HCT116 (cell line): ENCODE data around the gene CSNK1G2. TPM values are rescaled to one million over a fixed set of nuclear protein-coding genes. Genes with fewer than 3 reads are reported as not detected.

Source experiments
- ATAC-seq: fragments of 200-7000 bp; cut with Tn5 transposase; 2 replicates; pipeline ENCODE4 v1.9.1; 2020; ENCODE audit warnings: mild to moderate bottlenecking, moderate library complexity
- BruUV-seq: library from RNA; stranded (reverse); fragments of 400-500 nt; replicated peaks from 2 replicates; lab custom pipeline; 2021; lab: Mats Ljungman, UMichigan
- CTCF ChIA-PET: fragments of 300-600 bp; sonication (Branson Sonifier 250); formaldehyde crosslinking; loops from one replicate; lab custom pipeline; 2021; ENCODE audit warnings: antibody characterized with exemption; lab: Charles Lee
- POLR2A ChIA-PET: fragments of 300-600, 350-600 bp; sonication (Branson Sonifier 250); formaldehyde crosslinking; loops from one replicate; lab custom pipeline; 2021; ENCODE audit warnings: antibody characterized with exemption; lab: Charles Lee
- RAD21 ChIA-PET, 2 experiments: fragments of 300-600 bp; sonication (Branson Sonifier 250); formaldehyde crosslinking; loops; one replicate each; lab custom pipeline; 2023; ENCODE audit warnings: low total read pairs in 2 of 2; ENCODE audit not compliant: uncharacterized antibody in 2 of 2, unreplicated experiment in 2 of 2, low non-redundant PET in 1 of 2; lab: Charles Lee
- DNase-seq: peaks from one replicate; pipeline ENCODE4 v3.0.0-alpha.2; 2010; ENCODE audit warnings: low read depth, low spot score
- H2AFZ ChIP-seq: fragments of 200-600 bp; shearing (Covaris generic), sonication (generic); 2 replicates; pipeline ENCODE4 v1.6.1; 2017; ENCODE audit warnings: low read depth, mixed run types, mixed read lengths, antibody characterized with exemption, low read length; ENCODE audit not compliant: poor library complexity, severe bottlenecking
- H3K27ac ChIP-seq: 2 replicates; pipeline ENCODE4 v1.5.1; 2012; ENCODE audit warnings: low read depth, low read length
- H3K27me3 ChIP-seq: fragments of 200-600 bp; sonication (generic); 2 replicates; pipeline ENCODE4 v1.6.1; 2016; ENCODE audit warnings: mixed run types, low read length, mixed read lengths; ENCODE audit not compliant: insufficient read depth
- H3K36me3 ChIP-seq, 2 experiments: fragments of 200-500 bp in 1 of 2; fragments of 200-600 bp in 1 of 2; sonication (Bioruptor generic) in 1 of 2; sonication (generic) in 1 of 2; 2 replicates each; pipeline versions ENCODE4 v1.5.1 to v1.6.1; 2014 to 2016; ENCODE audit warnings: low read length in 2 of 2, inconsistent platforms in 1 of 2, mixed read lengths in 1 of 2, mixed run types in 1 of 2; ENCODE audit not compliant: insufficient read depth in 2 of 2, control insufficient read depth in 1 of 2
- H3K4me1 ChIP-seq, 2 experiments: fragments of 200-600 bp in 1 of 2; sonication (generic) in 1 of 2; 2 replicates each; pipeline versions ENCODE4 v1.5.1 to v1.6.1; 2012 to 2017; ENCODE audit warnings: low read length in 2 of 2, inconsistent platforms in 1 of 2, mild to moderate bottlenecking in 1 of 2, mixed read lengths in 1 of 2, mixed run types in 1 of 2, moderate library complexity in 1 of 2; ENCODE audit not compliant: insufficient read depth in 2 of 2, control insufficient read depth in 1 of 2
- H3K4me2 ChIP-seq: fragments of 200-600 bp; sonication (generic); 2 replicates; pipeline ENCODE4 v1.6.1; 2017; ENCODE audit warnings: mixed run types, low read length, mixed read lengths
- H3K4me3 ChIP-seq, 2 experiments: fragments of 200-600 bp in 1 of 2; sonication (generic) in 1 of 2; replicated peaks in 1 of 2; 2 replicates each; pipeline ENCODE4 v1.5.1; 2011 to 2016; ENCODE audit warnings: low read length in 2 of 2, control low read depth in 1 of 2, low read depth in 1 of 2, mild to moderate bottlenecking in 1 of 2, mixed read lengths in 1 of 2, mixed run types in 1 of 2
- H3K79me2 ChIP-seq: fragments of 200-600 bp; sonication (generic); 2 replicates; pipeline ENCODE4 v1.6.1; 2017; ENCODE audit warnings: mild to moderate bottlenecking, mixed run types, low read length, moderate library complexity, mixed read lengths; ENCODE audit not compliant: insufficient read depth
- H3K9ac ChIP-seq: fragments of 200-600 bp; sonication (generic); 2 replicates; pipeline ENCODE4 v1.6.1; 2016; ENCODE audit warnings: low read length, mixed read lengths
- H3K9me2 ChIP-seq: fragments of 200-600 bp; sonication (generic), shearing (Covaris generic); 2 replicates; pipeline ENCODE4 v1.6.1; 2017; ENCODE audit warnings: mixed run types, mild to moderate bottlenecking, moderate library complexity; ENCODE audit not compliant: insufficient read depth
- H3K9me3 ChIP-seq, 2 experiments: fragments of 200-500 bp in 1 of 2; fragments of 200-600 bp in 1 of 2; sonication (Bioruptor generic) in 1 of 2; sonication (generic) in 1 of 2; 2 replicates each; pipeline ENCODE4 v1.6.1; 2014 to 2017; ENCODE audit warnings: low read length in 2 of 2, mixed read lengths in 2 of 2, inconsistent platforms in 1 of 2, low read depth in 1 of 2, mild to moderate bottlenecking in 1 of 2, mixed run types in 1 of 2, moderate library complexity in 1 of 2; ENCODE audit not compliant: control insufficient read depth in 1 of 2, insufficient read depth in 1 of 2
- H4K20me1 ChIP-seq: fragments of 200-600 bp; sonication (generic), shearing (Covaris generic); 2 replicates; pipeline ENCODE4 v1.6.1; 2017; ENCODE audit warnings: mixed run types, mild to moderate bottlenecking, moderate library complexity; ENCODE audit not compliant: insufficient read depth
- CEBPB ChIP-seq: IDR thresholded peaks from 2 replicates; pipeline ENCODE4 v1.6.1; 2012; ENCODE audit warnings: low read depth
- CTCF ChIP-seq, 3 experiments: fragments of 200-600 bp in 1 of 3; sonication (generic) in 1 of 3; IDR thresholded peaks in 2 of 3; conservative IDR thresholded peaks in 1 of 3; 2 replicates each; pipeline ENCODE4 v1.5.1; 2012 to 2017; ENCODE audit warnings: low read depth in 2 of 3, low read length in 2 of 3, antibody characterized with exemption in 1 of 3, borderline replicate concordance in 1 of 3, control low read depth in 1 of 3, mild to moderate bottlenecking in 1 of 3, mixed read lengths in 1 of 3, mixed run types in 1 of 3, moderate library complexity in 1 of 3; ENCODE audit not compliant: insufficient read depth in 1 of 3
- EGR1 ChIP-seq: IDR thresholded peaks from 2 replicates; pipeline ENCODE4 v1.6.1; 2012; ENCODE audit warnings: low read depth
- ELF1 ChIP-seq: IDR thresholded peaks from 2 replicates; pipeline ENCODE4 v1.6.1; 2012; ENCODE audit warnings: low read depth, borderline replicate concordance
- POLR2A ChIP-seq: IDR thresholded peaks from 2 replicates; pipeline ENCODE4 v1.7.0; 2011; ENCODE audit warnings: borderline replicate concordance; ENCODE audit not compliant: insufficient read depth, insufficient read length; ENCODE audit errors: extremely low read depth
- POLR2AphosphoS5 ChIP-seq: IDR thresholded peaks from 2 replicates; pipeline ENCODE4 v1.6.1; 2011; ENCODE audit warnings: mild to moderate bottlenecking, low read depth, low read length, moderate library complexity
- RAD21 ChIP-seq: IDR thresholded peaks from 2 replicates; pipeline ENCODE4 v1.6.1; 2012; ENCODE audit warnings: low read depth, mild to moderate bottlenecking
- SIN3A ChIP-seq: IDR thresholded peaks from 2 replicates; pipeline ENCODE4 v1.6.1; 2012; ENCODE audit warnings: low read depth
- SP1 ChIP-seq: IDR thresholded peaks from 2 replicates; pipeline ENCODE4 v1.6.1; 2012; ENCODE audit warnings: low read depth
- TCF7L2 ChIP-seq: IDR thresholded peaks from 2 replicates; pipeline ENCODE4 v1.7.0; 2011; ENCODE audit warnings: borderline replicate concordance, inconsistent platforms; ENCODE audit not compliant: insufficient read depth, insufficient read length; ENCODE audit errors: extremely low read depth
- ZNF274 ChIP-seq: fragments of 200-500 bp; sonication (Bioruptor generic); IDR thresholded peaks from 2 replicates; pipeline ENCODE4 v1.6.1; 2014; ENCODE audit warnings: mild to moderate bottlenecking, low read depth, low read length, inconsistent platforms
- intact Hi-C: fragments of 100-400 bp; cut with micrococcal nuclease; formaldehyde crosslinking; loops from 2 replicates; pipeline ENCODE4 v1.10.0; 2022
- total RNA-seq: library from RNA; stranded (reverse); gene quantifications from one replicate; pipeline ENCODE4 v1.2.1, GENCODE V29; 2021; ENCODE audit not compliant: unreplicated experiment

The CSNK1G2 gene
- total RNA-seq, 1 experiment from 2014 or later: 97.9 TPM

- Histone ChIP-seq H3K4me3 (no peak overlapping the region), H3K9ac (no peak overlapping the region), H3K4me2 (no peak overlapping the region), H2AFZ (no peak overlapping the region), H3K79me2 (peaks cover 24% of the 10 kb centered on the region; the same call in 1 of the 2 replicates), H3K27me3 (no peaks in the 10 kb centered on the region), H3K4me1 (no peaks in the 10 kb centered on the region), H3K36me3 (peaks cover 4 to 16% of the 10 kb centered on the region in 2 experiments; a peak in 2 of 4 replicates), H4K20me1 (no peaks in the 10 kb centered on the region), H3K27ac (no peak overlapping the region), H3K9me2 (no peaks in the 10 kb centered on the region), H3K9me3 (no peaks in the 10 kb centered on the region)
- intact Hi-C loops: no loop called here
- ChIA-PET POLR2A (no interaction called here), RAD21 (no interaction called here), CTCF (no interaction called here)
- TF ChIP-seq ZNF274 (no peak), RAD21 (no peak), TCF7L2 (no peak), CEBPB (no peak), SP1 (no peak), SIN3A (no peak), CTCF (IDR thresholded peaks at IDR 0.05 in 2 of 3, conservative IDR thresholded peaks at IDR 0.05 in 1 of 3; ENCODE audit: borderline replicate concordance in 1 of 3, insufficient read depth in 1 of 3, low read depth in 2 of 3, low read length in 2 of 3) (no peak), ELF1 (no peak), EGR1 (no peak), POLR2A (no peak), POLR2AphosphoS5 (no peak)
- no peak for DNase-seq
- BruUV-seq: no TSS peak
- ATAC-seq: no peak
Observed at GRCh38 chr19:1979642-1980041, 38.7 kb downstream of the CSNK1G2 start.
